ENCODE data around the gene UNC5B. TPM values are rescaled to one million over a fixed set of nuclear protein-coding genes. Genes with fewer than 3 reads are reported as not detected.

UNC5B gene
- polyA plus RNA-seq, 1 experiment: 8.1 TPM

GRCh38 chr10:71278691-71279588 is 66.6 kb downstream of the UNC5B start:
- Histone ChIP-seq H3K27me3 (ENCODE audit: control insufficient read depth, insufficient read depth, low read length) (no peaks in the 10 kb centered on the region), H3K27ac (ENCODE audit: low read depth, low read length) (no peak overlapping the region), H3K4me3 (ENCODE audit: low read depth, low read length) (no peak overlapping the region), H3K9me3 (ENCODE audit: control insufficient read depth, insufficient read depth, low read length) (no peaks in the 10 kb centered on the region)
- DNase-seq (ENCODE audit: low read depth, low spot score): no peak
- ChIA-PET CTCF (interaction anchor here (1.0 to 3.6 kb wide), 2 partner anchors 8 to 354 kb away, joined by 3 to 25 read pairs; no protein-coding TSS in a partner anchor), POLR2A (no interaction called here)
- no peak for TF ChIP-seq CTCF (IDR thresholded peaks at IDR 0.05; ENCODE audit: low read depth, low read length)

GRCh38 chr10:71279590-71280170 is 67.3 kb downstream of the UNC5B start:
- H3K4me3 ChIP-seq (ENCODE audit: low read depth, low read length): no peak overlapping the region
- ChIA-PET CTCF (interaction anchor here (3.6 kb wide), 1 partner anchor 9 kb away, joined by 25 read pairs; no protein-coding TSS in a partner anchor), POLR2A (no interaction called here)
- H3K9me3 ChIP-seq (ENCODE audit: control insufficient read depth, insufficient read depth, low read length): no peaks in the 10 kb centered on the region
- no peak for DNase-seq (ENCODE audit: low read depth, low spot score)
- H3K27ac ChIP-seq (ENCODE audit: low read depth, low read length): no peak overlapping the region
- H3K27me3 ChIP-seq (ENCODE audit: control insufficient read depth, insufficient read depth, low read length): no peaks in the 10 kb centered on the region
- no peak for TF ChIP-seq CTCF (IDR thresholded peaks at IDR 0.05; ENCODE audit: low read depth, low read length)

- Histone ChIP-seq H3K9me3 (ENCODE audit: control insufficient read depth, insufficient read depth, low read length) (no peaks in the 10 kb centered on the region), H3K27ac (ENCODE audit: low read depth, low read length) (peak overlapping the region; percentile 47), H3K4me3 (ENCODE audit: low read depth, low read length) (no peak overlapping the region), H3K27me3 (ENCODE audit: control insufficient read depth, insufficient read depth, low read length) (no peaks in the 10 kb centered on the region)
- ChIA-PET POLR2A (no interaction called here), CTCF (interaction anchor here (1.3 to 3.6 kb wide), 2 partner anchors 10 to 377 kb away, joined by 6 to 25 read pairs; no protein-coding TSS in a partner anchor)
- no peak for DNase-seq (ENCODE audit: low read depth, low spot score)
- TF ChIP-seq CTCF (IDR thresholded peaks at IDR 0.05; ENCODE audit: low read depth, low read length): no peak
These were observed 67.8 kb downstream of the UNC5B start for GRCh38 chr10:71280216-71280615.

GRCh38 chr10:71280825-71281224 is 68.5 kb downstream of the UNC5B start:
- POLR2A ChIA-PET: interaction anchor here (0.6 kb wide), 1 partner anchor 38 kb away, joined by 4 read pairs; the partner anchor contains the start of gene SLC29A3
- CTCF ChIA-PET: interaction anchor here (1.0 to 3.6 kb wide), 3 partner anchors 10 to 378 kb away, joined by 3 to 25 read pairs (median 6); no protein-coding TSS in a partner anchor

More at GRCh38 chr10:71280825-71281224, 68.5 kb downstream of the UNC5B start:
- H3K27ac ChIP-seq (ENCODE audit: low read depth, low read length): peak overlapping the region; percentile 47
- no peaks in the 10 kb centered on the region for H3K9me3 ChIP-seq (ENCODE audit: control insufficient read depth, insufficient read depth, low read length)
- no peaks in the 10 kb centered on the region for H3K27me3 ChIP-seq (ENCODE audit: control insufficient read depth, insufficient read depth, low read length)
- no peak overlapping the region for H3K4me3 ChIP-seq (ENCODE audit: low read depth, low read length)
- DNase-seq (ENCODE audit: low read depth, low spot score): no peak
- TF ChIP-seq CTCF (IDR thresholded peaks at IDR 0.05; ENCODE audit: low read depth, low read length): no peak
